SK-N-SH treated with all-trans-retinoic acid at 6 μM for 48 hours (cell line): Measurements from ENCODE around the gene MARCHF5.

Source experiments
- CSDC2 ChIP-seq: fragments of 250-450 bp; sonication (Bioruptor Pico); IDR thresholded peaks from 2 replicates; pipeline ENCODE4 v1.5.0; 2020; ENCODE audit warnings: mild to moderate bottlenecking, moderate library complexity
- CSRNP3 ChIP-seq: fragments of 250-450 bp; sonication (Bioruptor Pico); IDR thresholded peaks from 2 replicates; pipeline ENCODE4 v1.5.1; 2021; ENCODE audit warnings: mild to moderate bottlenecking, moderate library complexity
- ESRRG ChIP-seq: fragments of 250-450 bp; sonication (Bioruptor Pico); IDR thresholded peaks from 2 replicates; pipeline ENCODE4 v1.6.1; 2021; ENCODE audit warnings: mild to moderate bottlenecking
- PATZ1 ChIP-seq: fragments of 250-450 bp; sonication (Bioruptor Pico); IDR thresholded peaks from 2 replicates; pipeline ENCODE4 v1.8.0; 2020; ENCODE audit warnings: mild to moderate bottlenecking, moderate library complexity, borderline replicate concordance
- RARB ChIP-seq: fragments of 250-450 bp; sonication (Bioruptor Pico); IDR thresholded peaks from 2 replicates; pipeline ENCODE4 v1.8.0; 2021; ENCODE audit warnings: mild to moderate bottlenecking, moderate library complexity
- ZC3H10 ChIP-seq: fragments of 250-450 bp; sonication (Bioruptor Pico); IDR thresholded peaks from 2 replicates; pipeline ENCODE4 v1.5.1; 2021; ENCODE audit warnings: mild to moderate bottlenecking, moderate library complexity

DNA sequence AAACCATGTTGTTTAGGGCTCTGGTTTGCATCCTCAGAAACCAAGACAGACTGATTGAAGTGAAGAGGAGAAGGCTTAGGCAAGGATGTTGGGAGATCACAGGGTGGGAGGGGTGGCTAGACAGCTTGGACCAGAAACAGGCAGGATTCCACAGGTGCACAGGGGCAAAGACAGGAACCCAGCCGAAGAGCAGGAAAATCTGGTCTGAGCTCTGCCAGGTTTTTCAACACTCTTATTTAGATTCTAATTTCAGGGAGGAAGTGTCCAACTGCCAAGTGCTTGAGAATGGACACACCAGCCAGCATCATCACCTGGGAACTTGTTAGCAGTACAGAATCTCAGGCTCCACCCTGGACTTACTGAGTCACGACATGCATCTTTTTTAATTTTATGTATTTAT, 93.8 kb downstream of the MARCHF5 start:
- TF ChIP-seq ESRRG (CRISPR knock-in tag) (no peak), ZC3H10 (CRISPR knock-in tag) (no peak), RARB (CRISPR knock-in tag) (no peak), CSDC2 (CRISPR knock-in tag) (no peak), CSRNP3 (CRISPR knock-in tag) (no peak), PATZ1 (no peak)
